PC-3 (cell line): ENCODE measurements around the gene CFI.

Source experiments
- EZH2 ChIP-seq: fragments of 300-600 bp; sonication (generic); IDR thresholded peaks from one replicate; pipeline ENCODE4 v1.6.1; 2017; ENCODE audit warnings: antibody characterized with exemption, mild to moderate bottlenecking, low read length; ENCODE audit not compliant: unreplicated experiment
- EZH2phosphoT487 ChIP-seq: fragments of 300-600 bp; sonication (generic); IDR thresholded peaks from 2 replicates; pipeline ENCODE4 v1.6.1; 2018; ENCODE audit warnings: mild to moderate bottlenecking, antibody characterized with exemption, low read length, borderline replicate concordance
- TF ChIP-seq, protein P1 (sequence below): fragments of 300-600 bp; sonication (generic); conservative IDR thresholded peaks from 2 replicates; pipeline ENCODE4 v1.5.1; 2017; ENCODE audit warnings: antibody characterized with exemption, low read depth, mild to moderate bottlenecking, low read length

DNA sequence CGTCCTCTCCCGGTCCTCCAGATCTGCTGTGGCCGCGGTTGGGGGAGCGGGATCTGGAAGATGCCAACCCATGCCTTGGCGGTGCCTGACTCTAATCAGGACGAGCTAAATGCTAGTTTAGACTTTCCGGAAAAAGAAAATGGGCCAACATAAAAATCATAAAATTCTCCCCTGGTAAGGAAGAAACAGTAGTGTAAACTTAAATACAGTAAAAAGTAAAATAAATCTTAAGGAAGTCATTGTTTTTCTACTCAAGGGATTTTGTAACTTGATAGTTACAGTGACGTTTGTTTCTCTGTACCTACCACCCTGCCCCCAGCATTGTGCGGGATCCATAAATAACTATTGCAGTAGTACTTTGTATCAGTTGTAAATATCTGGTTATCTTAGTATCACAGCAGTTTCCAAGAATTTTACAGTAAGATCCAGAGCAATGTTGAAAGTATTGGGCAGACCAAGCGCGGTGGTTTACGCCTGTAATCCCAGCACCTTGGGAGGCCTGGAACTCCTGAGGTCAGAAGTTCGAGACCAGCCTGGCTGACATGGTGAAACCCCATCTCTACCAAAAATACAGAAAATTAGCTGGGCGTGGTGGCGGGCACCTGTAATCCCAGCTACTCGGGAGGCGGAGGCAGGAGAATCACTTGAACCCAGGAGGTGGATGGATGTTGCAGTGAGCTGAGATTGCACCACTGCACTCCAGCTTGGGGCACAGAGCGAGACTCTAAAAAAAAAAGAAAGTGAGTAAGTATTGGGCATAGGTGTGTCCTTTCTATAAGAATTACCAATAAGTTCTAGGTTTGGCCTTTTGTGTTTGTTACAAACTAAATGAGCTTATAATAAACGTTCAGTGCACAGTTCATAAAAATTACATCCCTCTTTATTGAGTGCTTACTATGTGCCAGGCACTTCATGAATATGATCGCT lies 70.9 kb downstream of the CFI start:
- TF ChIP-seq, protein P1, sequence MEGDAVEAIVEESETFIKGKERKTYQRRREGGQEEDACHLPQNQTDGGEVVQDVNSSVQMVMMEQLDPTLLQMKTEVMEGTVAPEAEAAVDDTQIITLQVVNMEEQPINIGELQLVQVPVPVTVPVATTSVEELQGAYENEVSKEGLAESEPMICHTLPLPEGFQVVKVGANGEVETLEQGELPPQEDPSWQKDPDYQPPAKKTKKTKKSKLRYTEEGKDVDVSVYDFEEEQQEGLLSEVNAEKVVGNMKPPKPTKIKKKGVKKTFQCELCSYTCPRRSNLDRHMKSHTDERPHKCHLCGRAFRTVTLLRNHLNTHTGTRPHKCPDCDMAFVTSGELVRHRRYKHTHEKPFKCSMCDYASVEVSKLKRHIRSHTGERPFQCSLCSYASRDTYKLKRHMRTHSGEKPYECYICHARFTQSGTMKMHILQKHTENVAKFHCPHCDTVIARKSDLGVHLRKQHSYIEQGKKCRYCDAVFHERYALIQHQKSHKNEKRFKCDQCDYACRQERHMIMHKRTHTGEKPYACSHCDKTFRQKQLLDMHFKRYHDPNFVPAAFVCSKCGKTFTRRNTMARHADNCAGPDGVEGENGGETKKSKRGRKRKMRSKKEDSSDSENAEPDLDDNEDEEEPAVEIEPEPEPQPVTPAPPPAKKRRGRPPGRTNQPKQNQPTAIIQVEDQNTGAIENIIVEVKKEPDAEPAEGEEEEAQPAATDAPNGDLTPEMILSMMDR, result no peak
- no peak for TF ChIP-seq EZH2phosphoT487
- no peak for TF ChIP-seq EZH2
